Left renal pelvis (tissue), 4 donors: Measurements from ENCODE around the gene STX18. TPM values are rescaled to one million over a fixed set of nuclear protein-coding genes. Genes with fewer than 3 reads are reported as not detected.
"Not testable (repeated sequence)": the region's sequence is repeated elsewhere in the genome, so short reads cannot be mapped to it uniquely, and the experiment has no call there.

Experiments
- DNase-seq, 4 donors: peaks; one replicate each; pipeline ENCODE4 v3.0.0-alpha.2; 2013; ENCODE audit warnings: low read depth in 4 of 4, low spot score in 3 of 4
- polyA plus RNA-seq, 4 donors: library from polyadenylated mRNA; unstranded; fragments of 120-200 nt; gene quantifications; one replicate each; pipeline ENCODE4 v1.2.1, GENCODE V29; 2013; ENCODE audit not compliant: insufficient read length in 4 of 4

STX18 gene
- polyA plus RNA-seq, 4 donors: 50.6 to 88.1 (median 73.4) TPM

- no peak for DNase-seq
Measured at GRCh38 chr4:4558881-4559280, 17.0 kb upstream of the STX18 start.

GRCh38 chr4:4555916-4556315 is 14.1 kb upstream of the STX18 start:
- no peak for DNase-seq

- no peak for DNase-seq
Measured at GRCh38 chr4:4554234-4554633, 12.4 kb upstream of the STX18 start.

- not testable (repeated sequence) for DNase-seq
Measured at GRCh38 chr4:4552042-4552441, 10.2 kb upstream of the STX18 start.

GRCh38 chr4:4550161-4550560 is 8.3 kb upstream of the STX18 start:
- DNase-seq: not testable (repeated sequence)

GRCh38 chr4:4549534-4549933 is 7.7 kb upstream of the STX18 start:
- DNase-seq: no peak

- no peak for DNase-seq
Measured at GRCh38 chr4:4542774-4543485, 1.1 kb upstream of the STX18 start.

GRCh38 chr4:4541040-4541631 is 712 bp downstream of the STX18 start:
- DNase-seq: no peak

- DNase-seq: no peak
Measured at GRCh38 chr4:4539481-4539880, 2.4 kb downstream of the STX18 start.

- DNase-seq: no peak
Measured at GRCh38 chr4:4535590-4535989, 6.3 kb downstream of the STX18 start.

- no peak for DNase-seq
Measured at GRCh38 chr4:4534515-4535145, 7.2 kb downstream of the STX18 start.

- no peak for DNase-seq
Measured at GRCh38 chr4:4533461-4534169, 8.2 kb downstream of the STX18 start.

- DNase-seq: no peak
Measured at GRCh38 chr4:4532371-4533154, 9.3 kb downstream of the STX18 start.

- DNase-seq: no peak
Measured at GRCh38 chr4:4529392-4529791, 12.5 kb downstream of the STX18 start.

GRCh38 chr4:4526401-4526800 is 15.4 kb downstream of the STX18 start:
- DNase-seq: no peak

GRCh38 chr4:4524364-4524763 is 17.5 kb downstream of the STX18 start:
- DNase-seq: no peak

- DNase-seq: no peak
Measured at GRCh38 chr4:4521731-4522130, 20.1 kb downstream of the STX18 start.

GRCh38 chr4:4521136-4521535 is 20.7 kb downstream of the STX18 start:
- no peak for DNase-seq

GRCh38 chr4:4519297-4519894 is 22.5 kb downstream of the STX18 start:
- DNase-seq: no peak

- DNase-seq: no peak
Measured at GRCh38 chr4:4518747-4519146, 23.1 kb downstream of the STX18 start.
